HepG2 (cell line): ENCODE results near the gene CALY. TPM values are rescaled to one million over a fixed set of nuclear protein-coding genes. Genes with fewer than 3 reads are reported as not detected.

Source experiments
- CENPX ChIP-seq: sonication (generic); formaldehyde crosslinking; IDR thresholded peaks from 2 replicates; pipeline ENCODE4 v1.9.0; 2021; ENCODE audit warnings: mild to moderate bottlenecking, missing genetic modification reagents, moderate library complexity
- FLYWCH1 ChIP-seq: sonication (generic); formaldehyde crosslinking; IDR thresholded peaks from 2 replicates; pipeline ENCODE4 v1.8.1; 2023; ENCODE audit warnings: mild to moderate bottlenecking, missing genetic modification reagents
- FOXJ3 ChIP-seq: sonication (generic); formaldehyde crosslinking; IDR thresholded peaks from 2 replicates; pipeline ENCODE4 v1.4.0; 2020; ENCODE audit warnings: missing genetic modification reagents, mild to moderate bottlenecking, borderline replicate concordance
- GPN1 ChIP-seq: sonication (generic); formaldehyde crosslinking; IDR thresholded peaks from 2 replicates; pipeline ENCODE4 v1.5.1; 2020; ENCODE audit warnings: missing genetic modification reagents, borderline replicate concordance
- HNRNPK ChIP-seq: fragments of 200-400 bp; formaldehyde crosslinking; IDR thresholded peaks from 2 replicates; pipeline ENCODE4 v1.6.1; 2018; ENCODE audit warnings: low read length, low read depth, moderate library complexity, mild to moderate bottlenecking; ENCODE audit not compliant: poor library complexity, severe bottlenecking
- KDM4B ChIP-seq: sonication (generic); formaldehyde crosslinking; IDR thresholded peaks from 2 replicates; pipeline ENCODE4 v1.4.0; 2020; ENCODE audit warnings: missing genetic modification reagents
- KLF16 ChIP-seq, 2 experiments: sonication (generic) in 1 of 2; formaldehyde crosslinking in 1 of 2; IDR thresholded peaks; 2 replicates each; pipeline versions ENCODE4 v1.6.1 to v1.8.0; 2016 to 2023; ENCODE audit warnings: missing genetic modification reagents in 2 of 2, missing compliant biosample characterization in 1 of 2
- MIER3 ChIP-seq: IDR thresholded peaks from 2 replicates; pipeline ENCODE4 v1.6.1; 2016; ENCODE audit warnings: missing compliant biosample characterization, borderline replicate concordance
- MLLT10 ChIP-seq: sonication (generic); formaldehyde crosslinking; IDR thresholded peaks from 2 replicates; pipeline ENCODE4 v1.4.0; 2020; ENCODE audit warnings: missing genetic modification reagents
- MXD4 ChIP-seq: IDR thresholded peaks from 2 replicates; pipeline ENCODE4 v1.6.1; 2016; ENCODE audit warnings: mild to moderate bottlenecking, missing biosample characterization, missing genetic modification reagents
- NR2F6 ChIP-seq, 2 experiments: IDR thresholded peaks; 2 replicates each; pipeline ENCODE4 v1.6.1; 2016; ENCODE audit warnings: antibody characterized with exemption in 1 of 2, mild to moderate bottlenecking in 1 of 2
- RFX3 ChIP-seq: IDR thresholded peaks from 2 replicates; pipeline ENCODE4 v1.6.1; 2016; ENCODE audit warnings: missing biosample characterization, missing genetic modification reagents
- SATB2 ChIP-seq: sonication (generic); formaldehyde crosslinking; IDR thresholded peaks from 2 replicates; pipeline ENCODE4 v1.5.0; 2020; ENCODE audit warnings: missing genetic modification reagents
- SNAI1 ChIP-seq: sonication (generic); formaldehyde crosslinking; IDR thresholded peaks from 2 replicates; pipeline ENCODE4 v1.5.0; 2020; ENCODE audit warnings: mild to moderate bottlenecking, missing genetic modification reagents, borderline replicate concordance
- TFAP4 ChIP-seq: sonication (generic); IDR thresholded peaks from 2 replicates; pipeline ENCODE4 v1.6.1; 2016; ENCODE audit warnings: low read depth, borderline replicate concordance
- TSC22D2 ChIP-seq: sonication (generic); formaldehyde crosslinking; IDR thresholded peaks from 2 replicates; pipeline ENCODE4 v1.5.1; 2020; ENCODE audit warnings: missing genetic modification reagents, mild to moderate bottlenecking, borderline replicate concordance
- YY1 ChIP-seq: IDR thresholded peaks from 2 replicates; pipeline ENCODE4 v1.6.1; 2011; ENCODE audit warnings: low read length, low read depth, moderate library complexity, mild to moderate bottlenecking; ENCODE audit not compliant: insufficient read depth, insufficient replicate concordance
- ZBTB8A ChIP-seq: sonication (generic); formaldehyde crosslinking; IDR thresholded peaks from 2 replicates; pipeline ENCODE4 v1.4.0; 2020; ENCODE audit warnings: mild to moderate bottlenecking, low read depth, missing genetic modification reagents, borderline replicate concordance
- ZNF18 ChIP-seq: sonication (generic); formaldehyde crosslinking; IDR thresholded peaks from 2 replicates; pipeline ENCODE4 v1.8.0; 2022; ENCODE audit warnings: mild to moderate bottlenecking, missing genetic modification reagents; ENCODE audit not compliant: insufficient replicate concordance
- ZNF251 ChIP-seq: sonication (generic); formaldehyde crosslinking; IDR thresholded peaks from 2 replicates; pipeline ENCODE4 v1.9.0; 2021; ENCODE audit warnings: mild to moderate bottlenecking, missing genetic modification reagents
- ZNF333 ChIP-seq: sonication (generic); formaldehyde crosslinking; IDR thresholded peaks from 2 replicates; pipeline ENCODE4 v1.4.0; 2020; ENCODE audit warnings: mild to moderate bottlenecking, missing genetic modification reagents, borderline replicate concordance
- ZNF335 ChIP-seq: sonication (generic); formaldehyde crosslinking; IDR thresholded peaks from 2 replicates; pipeline ENCODE4 v1.4.0; 2020; ENCODE audit warnings: missing genetic modification reagents
- ZNF430 ChIP-seq: sonication (generic); formaldehyde crosslinking; IDR thresholded peaks from 2 replicates; pipeline ENCODE4 v1.9.0; 2021; ENCODE audit warnings: mild to moderate bottlenecking, missing genetic modification reagents
- ZNF530 ChIP-seq: sonication (generic); formaldehyde crosslinking; IDR thresholded peaks from 2 replicates; pipeline ENCODE4 v1.5.0; 2020; ENCODE audit warnings: low read depth, mild to moderate bottlenecking, missing genetic modification reagents
- ZNF556 ChIP-seq: sonication (generic); formaldehyde crosslinking; IDR thresholded peaks from 2 replicates; pipeline ENCODE4 v1.4.0; 2020; ENCODE audit warnings: mild to moderate bottlenecking, missing genetic modification reagents, borderline replicate concordance
- ZNF562 ChIP-seq: sonication (generic); formaldehyde crosslinking; IDR thresholded peaks from 2 replicates; pipeline ENCODE4 v1.8.0; 2022; ENCODE audit warnings: missing genetic modification reagents, borderline replicate concordance
- ZNF639 ChIP-seq: conservative IDR thresholded peaks from 2 replicates; pipeline ENCODE4 v1.6.1; 2018; ENCODE audit warnings: missing genetic modification reagents
- polyA plus RNA-seq, 8 experiments: library from polyadenylated mRNA; depleted of rRNA in 3 of 8; stranded (reverse) in 7 of 8; unstranded in 1 of 8; fragments of >200 nt; fragmentation: Illumina TruSeq in 4 of 8; extraction: Trizol in 4 of 8; gene quantifications; 2 replicates each; pipeline versions ENCODE4 v1.2.1 to v1.2.3, GENCODE V29; 2011 to 2016; ENCODE audit warnings: low read depth in 4 of 8, missing spikeins in 1 of 8, mixed read lengths in 1 of 8; ENCODE audit not compliant: insufficient read depth in 1 of 8
- total RNA-seq, 5 experiments: library from RNA; depleted of rRNA; stranded (reverse); fragments of >200 nt; fragmentation: Illumina TruSeq; extraction: Trizol; gene quantifications; 2 replicates each; pipeline ENCODE4 v1.2.3, GENCODE V29; 2016; ENCODE audit warnings: low read depth in 1 of 5

The CALY gene
- total and polyA plus RNA-seq, 2 of the 13 experiments (the other 11 are each of a cell fraction or from before 2014, with no cell fraction given) = 0.08 TPM; not detected in 1

- TF ChIP-seq TFAP4 (no peak; the same call in 1 of the 2 replicates), ZNF333 (CRISPR knock-in tag) (no peak), ZNF251 (CRISPR knock-in tag) (no peak), ZNF18 (CRISPR knock-in tag) (no peak), MXD4 (CRISPR knock-in tag) (peak; percentile 77), KDM4B (CRISPR knock-in tag) (no peak), TSC22D2 (0 out of 2 replicates have a peak, but pooled peaks have one; percentile 35), GPN1 (CRISPR knock-in tag) (no peak), ZNF556 (no peak), HNRNPK (no peak), SATB2 (no peak; the same call in 1 of the 2 replicates), FLYWCH1 (CRISPR knock-in tag) (no peak), FOXJ3 (no peak), MIER3 (CRISPR knock-in tag) (peak; percentile 23; the same call in 1 of the 2 replicates), ZNF335 (CRISPR knock-in tag) (no peak), ZBTB8A (CRISPR knock-in tag) (no peak), MLLT10 (no peak), KLF16 (CRISPR knock-in tag; IDR thresholded peaks at IDR 0.05) (peak in 1 of 2 experiments; percentile 55; a peak in 1 of 4 replicates), RFX3 (CRISPR knock-in tag) (no peak), ZNF562 (CRISPR knock-in tag) (no peak), ZNF639 (CRISPR knock-in tag) (0 out of 2 replicates have a peak, but pooled peaks have one; percentile 34), YY1 (peak; percentile 64), ZNF430 (CRISPR knock-in tag) (no peak), ZNF530 (CRISPR knock-in tag) (no peak), SNAI1 (no peak), CENPX (CRISPR knock-in tag) (no peak), NR2F6 (IDR thresholded peaks at IDR 0.05) (peak; percentile 27; the same call in 1 of the 2 replicates), NR2F6 (CRISPR knock-in tag; IDR thresholded peaks at IDR 0.05) (no peak; the same call in 1 of the 2 replicates)
These were observed 20.8 kb upstream of the CALY start, which contains the start of gene FUOM (continued) for GRCh38 chr10:133357285-133358161.
